GM10266 (cell line): Measurements from ENCODE around the gene BCAS3.

Experiments used
- DNase-seq: peaks from one replicate; pipeline ENCODE4 v3.0.0; 2012; ENCODE audit errors: extremely low spot score
- TF ChIP-seq, protein P1 (sequence below): IDR thresholded peaks from 2 replicates; pipeline ENCODE4 v1.5.1; 2012; ENCODE audit warnings: mild to moderate bottlenecking, low read depth; ENCODE audit not compliant: control insufficient read depth, insufficient read depth; ENCODE audit errors: missing control alignments

The BCAS3 gene

GRCh38 chr17:61325382-61326073 is 647.9 kb downstream of the BCAS3 start:
- TF ChIP-seq, protein P1, sequence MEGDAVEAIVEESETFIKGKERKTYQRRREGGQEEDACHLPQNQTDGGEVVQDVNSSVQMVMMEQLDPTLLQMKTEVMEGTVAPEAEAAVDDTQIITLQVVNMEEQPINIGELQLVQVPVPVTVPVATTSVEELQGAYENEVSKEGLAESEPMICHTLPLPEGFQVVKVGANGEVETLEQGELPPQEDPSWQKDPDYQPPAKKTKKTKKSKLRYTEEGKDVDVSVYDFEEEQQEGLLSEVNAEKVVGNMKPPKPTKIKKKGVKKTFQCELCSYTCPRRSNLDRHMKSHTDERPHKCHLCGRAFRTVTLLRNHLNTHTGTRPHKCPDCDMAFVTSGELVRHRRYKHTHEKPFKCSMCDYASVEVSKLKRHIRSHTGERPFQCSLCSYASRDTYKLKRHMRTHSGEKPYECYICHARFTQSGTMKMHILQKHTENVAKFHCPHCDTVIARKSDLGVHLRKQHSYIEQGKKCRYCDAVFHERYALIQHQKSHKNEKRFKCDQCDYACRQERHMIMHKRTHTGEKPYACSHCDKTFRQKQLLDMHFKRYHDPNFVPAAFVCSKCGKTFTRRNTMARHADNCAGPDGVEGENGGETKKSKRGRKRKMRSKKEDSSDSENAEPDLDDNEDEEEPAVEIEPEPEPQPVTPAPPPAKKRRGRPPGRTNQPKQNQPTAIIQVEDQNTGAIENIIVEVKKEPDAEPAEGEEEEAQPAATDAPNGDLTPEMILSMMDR, result no peak
- DNase-seq, result no peak

- no peak for DNase-seq
- TF ChIP-seq, protein P1, result no peak
Measured at GRCh38 chr17:61326330-61326729, 648.7 kb downstream of the BCAS3 start.

- TF ChIP-seq, protein P1, result no peak
- DNase-seq, result no peak
Measured at GRCh38 chr17:61328351-61328750, 650.7 kb downstream of the BCAS3 start.

- DNase-seq, result no peak
- TF ChIP-seq, protein P1, result no peak
Measured at GRCh38 chr17:61330174-61331150, 652.8 kb downstream of the BCAS3 start.

DNA sequence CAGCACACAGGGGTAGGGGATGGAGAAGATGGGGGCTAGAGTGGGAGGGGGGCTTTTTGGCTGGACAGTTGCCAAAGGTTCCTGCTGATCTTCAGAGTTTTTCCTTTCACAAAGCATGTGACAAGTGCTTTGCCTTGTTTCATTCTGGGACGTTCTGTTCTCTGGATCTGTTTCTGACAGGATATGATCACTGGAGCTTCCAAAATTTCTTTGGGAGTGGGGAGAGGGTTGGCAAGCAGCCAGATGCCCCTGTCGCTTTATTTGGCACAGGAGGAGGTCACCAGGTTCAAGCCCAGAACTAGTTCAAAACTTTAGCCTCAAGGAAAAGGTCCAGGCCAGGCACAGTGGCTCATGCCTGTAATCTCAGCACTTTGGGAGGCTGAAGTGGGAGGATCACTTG is 653.5 kb downstream of the BCAS3 start:
- no peak for DNase-seq
- TF ChIP-seq, protein P1, result no peak

DNA sequence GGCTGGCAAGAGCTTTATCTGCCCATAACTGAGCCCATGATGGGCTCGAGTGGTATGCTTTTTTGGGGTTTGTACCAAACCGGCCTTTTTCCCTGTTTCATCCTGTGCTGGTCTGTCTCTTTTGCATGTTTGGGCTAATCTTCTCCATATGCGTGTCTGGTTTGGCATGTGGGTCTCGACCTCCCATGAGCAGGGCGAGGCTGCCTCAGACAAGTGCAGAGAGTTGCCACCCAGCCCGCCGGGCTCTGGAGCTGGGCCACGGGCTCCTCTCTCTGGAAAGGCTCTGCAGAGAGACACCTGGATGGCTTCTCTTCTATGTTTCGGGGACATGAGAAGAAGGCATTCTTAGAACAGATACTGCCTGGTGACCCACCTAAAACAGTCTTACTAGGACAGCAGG is 654.2 kb downstream of the BCAS3 start:
- TF ChIP-seq, protein P1, result no peak
- no peak for DNase-seq

- TF ChIP-seq, protein P1, result no peak
Measured at GRCh38 chr17:61333136-61333535, 655.5 kb downstream of the BCAS3 start.

More at GRCh38 chr17:61333136-61333535, 655.5 kb downstream of the BCAS3 start:
- DNase-seq, result no peak
